AG10803 (cell line): ENCODE measurements around the gene ATL1.
"Not testable (repeated sequence)": the region's sequence is repeated elsewhere in the genome, so short reads cannot be mapped to it uniquely, and the experiment has no call there.

Experiments
- DNase-seq: peaks from one replicate; pipeline ENCODE4 v3.0.0; 2010; ENCODE audit warnings: low read depth
- H3K4me3 ChIP-seq: 2 replicates; pipeline ENCODE4 v1.5.1; 2011; ENCODE audit warnings: mild to moderate bottlenecking, low read length, control low read depth
- TF ChIP-seq, protein P1 (sequence below): conservative IDR thresholded peaks from 2 replicates; pipeline ENCODE4 v1.5.1; 2011; ENCODE audit warnings: mild to moderate bottlenecking, low read length, control low read depth, inconsistent platforms

ATL1 gene

GRCh38 chr14:50649691-50650090, 89.7 kb downstream of the ATL1 start:
- H3K4me3 ChIP-seq, result no peak overlapping the region
- DNase-seq, result no peak
- TF ChIP-seq, protein P1, sequence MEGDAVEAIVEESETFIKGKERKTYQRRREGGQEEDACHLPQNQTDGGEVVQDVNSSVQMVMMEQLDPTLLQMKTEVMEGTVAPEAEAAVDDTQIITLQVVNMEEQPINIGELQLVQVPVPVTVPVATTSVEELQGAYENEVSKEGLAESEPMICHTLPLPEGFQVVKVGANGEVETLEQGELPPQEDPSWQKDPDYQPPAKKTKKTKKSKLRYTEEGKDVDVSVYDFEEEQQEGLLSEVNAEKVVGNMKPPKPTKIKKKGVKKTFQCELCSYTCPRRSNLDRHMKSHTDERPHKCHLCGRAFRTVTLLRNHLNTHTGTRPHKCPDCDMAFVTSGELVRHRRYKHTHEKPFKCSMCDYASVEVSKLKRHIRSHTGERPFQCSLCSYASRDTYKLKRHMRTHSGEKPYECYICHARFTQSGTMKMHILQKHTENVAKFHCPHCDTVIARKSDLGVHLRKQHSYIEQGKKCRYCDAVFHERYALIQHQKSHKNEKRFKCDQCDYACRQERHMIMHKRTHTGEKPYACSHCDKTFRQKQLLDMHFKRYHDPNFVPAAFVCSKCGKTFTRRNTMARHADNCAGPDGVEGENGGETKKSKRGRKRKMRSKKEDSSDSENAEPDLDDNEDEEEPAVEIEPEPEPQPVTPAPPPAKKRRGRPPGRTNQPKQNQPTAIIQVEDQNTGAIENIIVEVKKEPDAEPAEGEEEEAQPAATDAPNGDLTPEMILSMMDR, result no peak

DNA sequence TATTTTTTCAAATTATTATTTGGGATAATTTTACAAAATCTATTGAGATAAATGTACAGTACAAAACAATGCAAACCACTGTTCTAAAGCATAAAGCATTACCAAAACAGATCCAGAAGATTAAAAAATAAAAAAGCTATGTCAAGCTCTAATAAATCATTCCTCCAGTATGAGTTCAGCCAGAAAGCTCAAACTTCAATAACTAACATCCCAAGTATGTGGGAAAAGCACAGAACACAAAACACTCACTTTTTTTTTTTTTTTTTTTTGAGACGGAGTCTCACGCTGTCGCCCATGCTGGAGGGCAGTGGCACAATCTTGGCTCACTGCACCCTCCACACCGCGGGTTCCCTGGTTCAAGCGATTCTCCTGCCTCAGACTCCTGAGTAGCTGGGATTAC, 96.8 kb downstream of the ATL1 start:
- no peak overlapping the region for H3K4me3 ChIP-seq
- TF ChIP-seq, protein P1, result no peak
- peak; percentile 32 for DNase-seq

DNA sequence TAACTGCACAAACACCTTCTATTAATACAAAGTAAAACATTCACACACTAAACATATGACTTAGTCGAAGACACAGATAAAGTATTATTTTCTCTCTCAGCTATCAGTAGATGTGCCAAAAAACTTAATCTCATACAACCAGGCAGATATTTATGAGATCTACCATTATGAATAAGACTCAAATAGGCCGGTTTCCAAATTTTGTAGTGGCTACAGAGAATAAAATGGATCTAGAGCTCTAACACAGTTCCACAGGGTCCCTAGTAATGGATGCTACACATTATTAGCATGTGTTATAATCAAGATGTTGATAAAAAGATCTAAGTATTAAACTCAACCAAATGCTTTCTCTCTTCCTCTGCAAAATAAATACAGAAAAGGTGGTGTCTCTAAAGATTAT, 97.8 kb downstream of the ATL1 start:
- no peak for DNase-seq
- TF ChIP-seq, protein P1, result no peak
- H3K4me3 ChIP-seq, result no peak overlapping the region

- DNase-seq, result peak; percentile 69
- no peak overlapping the region for H3K4me3 ChIP-seq
- TF ChIP-seq, protein P1, result no peak
Measured at GRCh38 chr14:50658203-50658602, 98.3 kb downstream of the ATL1 start.

GRCh38 chr14:50659327-50659974, 99.5 kb downstream of the ATL1 start:
- H3K4me3 ChIP-seq, result no peak overlapping the region
- DNase-seq, result no peak
- TF ChIP-seq, protein P1, result no peak

GRCh38 chr14:50664579-50664978, 104.6 kb downstream of the ATL1 start:
- not testable (repeated sequence) for DNase-seq

DNA sequence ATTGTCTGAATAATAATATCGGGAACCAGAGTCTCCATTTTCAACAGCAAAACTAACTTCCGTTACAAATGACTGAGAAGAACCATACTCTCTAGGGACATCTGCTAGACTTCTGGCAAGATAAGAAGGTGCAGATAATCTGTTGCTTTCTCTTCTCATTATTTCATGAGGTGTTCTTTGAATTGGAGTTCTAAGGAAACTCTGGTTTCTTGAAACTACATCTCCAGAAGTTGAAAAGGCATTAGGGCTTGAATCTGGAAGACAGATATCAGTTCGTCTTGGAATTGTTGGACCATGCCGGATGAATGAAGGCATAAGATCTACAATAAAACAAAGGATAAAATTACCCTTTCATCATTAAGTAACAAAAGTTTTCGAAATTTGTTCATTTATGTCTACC, 105.4 kb downstream of the ATL1 start:
- DNase-seq, H3K4me3 ChIP-seq: not testable (repeated sequence)

More at GRCh38 chr14:50664579-50664978, 104.6 kb downstream of the ATL1 start:
- not testable (repeated sequence) for H3K4me3 ChIP-seq

- H3K4me3 ChIP-seq, result peak overlapping the region; percentile 76
- DNase-seq, result peak; percentile 79
- TF ChIP-seq, protein P1, result no peak
Measured at GRCh38 chr14:50666772-50667683, 107.1 kb downstream of the ATL1 start.
